Measurements from ENCODE around the gene COL8A2.

DNA sequence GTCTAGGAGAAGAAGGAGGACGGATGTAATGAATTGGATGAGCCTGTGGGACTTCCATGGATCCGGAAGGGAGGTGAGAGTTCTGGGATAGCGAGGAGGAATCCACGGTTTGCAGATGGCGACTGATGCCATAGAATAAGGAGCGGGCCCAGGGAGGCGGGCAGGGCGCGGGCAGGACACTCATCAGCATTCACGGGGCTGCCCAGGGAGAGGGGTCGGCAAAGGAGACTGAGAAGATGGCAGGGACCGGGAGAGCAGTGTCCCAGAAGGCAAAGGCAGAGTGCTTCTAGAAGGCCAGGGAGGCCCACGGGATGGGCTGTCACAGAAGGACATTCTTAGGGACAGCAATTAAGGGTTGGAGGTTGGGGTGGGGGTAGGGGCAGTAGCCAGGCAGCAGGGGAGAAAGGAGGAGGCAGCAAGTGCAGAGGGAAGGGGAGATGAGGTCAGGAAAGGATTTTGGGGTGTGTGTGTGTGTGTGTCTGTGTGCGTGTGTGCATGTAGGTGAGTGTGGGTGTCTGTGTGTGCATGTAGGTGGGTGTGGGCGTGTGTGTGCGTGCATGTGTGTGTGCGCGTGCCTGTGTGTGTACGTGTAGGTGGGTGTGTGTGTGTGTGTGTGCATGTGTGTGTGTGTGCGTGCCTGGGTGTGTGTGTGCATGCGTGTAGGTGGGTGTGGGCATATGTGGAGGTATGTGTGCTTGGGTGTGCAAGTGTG, 1.1 kb upstream of the COL8A2 start:
- no peak for TF ChIP-seq POLR2A (IDR thresholded peaks at IDR 0.05)
- TF ChIP-seq, protein P1, sequence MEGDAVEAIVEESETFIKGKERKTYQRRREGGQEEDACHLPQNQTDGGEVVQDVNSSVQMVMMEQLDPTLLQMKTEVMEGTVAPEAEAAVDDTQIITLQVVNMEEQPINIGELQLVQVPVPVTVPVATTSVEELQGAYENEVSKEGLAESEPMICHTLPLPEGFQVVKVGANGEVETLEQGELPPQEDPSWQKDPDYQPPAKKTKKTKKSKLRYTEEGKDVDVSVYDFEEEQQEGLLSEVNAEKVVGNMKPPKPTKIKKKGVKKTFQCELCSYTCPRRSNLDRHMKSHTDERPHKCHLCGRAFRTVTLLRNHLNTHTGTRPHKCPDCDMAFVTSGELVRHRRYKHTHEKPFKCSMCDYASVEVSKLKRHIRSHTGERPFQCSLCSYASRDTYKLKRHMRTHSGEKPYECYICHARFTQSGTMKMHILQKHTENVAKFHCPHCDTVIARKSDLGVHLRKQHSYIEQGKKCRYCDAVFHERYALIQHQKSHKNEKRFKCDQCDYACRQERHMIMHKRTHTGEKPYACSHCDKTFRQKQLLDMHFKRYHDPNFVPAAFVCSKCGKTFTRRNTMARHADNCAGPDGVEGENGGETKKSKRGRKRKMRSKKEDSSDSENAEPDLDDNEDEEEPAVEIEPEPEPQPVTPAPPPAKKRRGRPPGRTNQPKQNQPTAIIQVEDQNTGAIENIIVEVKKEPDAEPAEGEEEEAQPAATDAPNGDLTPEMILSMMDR (IDR thresholded peaks at IDR 0.05) = no peak

All from body of pancreas (tissue), 4 donors.